Measurements from ENCODE around the gene OARD1. TPM values are rescaled to one million over a fixed set of nuclear protein-coding genes. Genes with fewer than 3 reads are reported as not detected.

OARD1 gene
- total RNA-seq, 4 donors from 2014 or later = 12.3 to 25.6 (median 17.3) TPM

GRCh38 chr6:41047745-41048732, 24.1 kb downstream of the OARD1 start:
- Histone ChIP-seq H3K9me3 (no peaks in the 10 kb centered on the region), H3K27me3 (no peaks in the 10 kb centered on the region), H3K36me3 (peaks cover 0 to 32% (median 0%) of the 10 kb centered on the region in 3 donors), H3K4me3 (no peak overlapping the region), H3K27ac (no peak overlapping the region), H3K4me1 (no peaks in the 10 kb centered on the region)
- TF ChIP-seq CTCF (IDR thresholded peaks at IDR 0.05) = no peak
- TF ChIP-seq EP300 (IDR thresholded peaks at IDR 0.05) = no peak
- no peak for TF ChIP-seq POLR2A (IDR thresholded peaks at IDR 0.05)
- WGBS, 2 donors = 79% methylated on average over 9 of the region's 9 CpGs
- DNase-seq (ENCODE audit: low spot score in 2 of 2) = no peak

GRCh38 chr6:41047306-41047705, 24.9 kb downstream of the OARD1 start:
- Histone ChIP-seq H3K4me1 (no peaks in the 10 kb centered on the region), H3K36me3 (peaks cover 0 to 37% (median 0%) of the 10 kb centered on the region in 3 donors), H3K4me3 (no peak overlapping the region), H3K27ac (no peak overlapping the region), H3K9me3 (no peaks in the 10 kb centered on the region), H3K27me3 (no peaks in the 10 kb centered on the region)
- TF ChIP-seq POLR2A (IDR thresholded peaks at IDR 0.05) (no peak), CTCF (IDR thresholded peaks at IDR 0.05) (no peak), EP300 (IDR thresholded peaks at IDR 0.05) (no peak)
- no peak for DNase-seq (ENCODE audit: low spot score in 2 of 2)
- 95 to 100% methylated on average over 2 of the region's 2 CpGs for WGBS, 2 donors

- Histone ChIP-seq H3K27ac (no peak overlapping the region), H3K9me3 (no peaks in the 10 kb centered on the region), H3K4me1 (no peaks in the 10 kb centered on the region), H3K27me3 (no peaks in the 10 kb centered on the region), H3K36me3 (peaks cover 0 to 35% (median 0%) of the 10 kb centered on the region in 3 donors), H3K4me3 (no peak overlapping the region)
- WGBS, 2 donors = 93 to 95% methylated on average over 1 of the region's 1 CpG
- TF ChIP-seq CTCF (IDR thresholded peaks at IDR 0.05) = no peak
- no peak for TF ChIP-seq EP300 (IDR thresholded peaks at IDR 0.05)
- no peak for TF ChIP-seq POLR2A (IDR thresholded peaks at IDR 0.05)
- DNase-seq (ENCODE audit: low spot score in 2 of 2) = no peak
These were observed 26.1 kb downstream of the OARD1 start for GRCh38 chr6:41046084-41046483.

GRCh38 chr6:41045664-41046063, 26.5 kb downstream of the OARD1 start:
- no peak for DNase-seq (ENCODE audit: low spot score in 2 of 2)
- TF ChIP-seq POLR2A (IDR thresholded peaks at IDR 0.05) = no peak
- TF ChIP-seq CTCF (IDR thresholded peaks at IDR 0.05) = no peak
- Histone ChIP-seq H3K4me1 (no peaks in the 10 kb centered on the region), H3K9me3 (no peaks in the 10 kb centered on the region), H3K27ac (no peak overlapping the region), H3K4me3 (no peak overlapping the region), H3K27me3 (no peaks in the 10 kb centered on the region), H3K36me3 (peaks cover 0 to 30% (median 0%) of the 10 kb centered on the region in 3 donors)
- WGBS, 2 donors = 66 to 72% methylated on average over 5 of the region's 5 CpGs

- no peak for DNase-seq (ENCODE audit: low spot score in 2 of 2)
- Histone ChIP-seq H3K27me3 (no peaks in the 10 kb centered on the region), H3K36me3 (peaks cover 0 to 13% (median 0%) of the 10 kb centered on the region in 3 donors), H3K9me3 (no peaks in the 10 kb centered on the region), H3K27ac (no peak overlapping the region), H3K4me3 (no peak overlapping the region), H3K4me1 (no peaks in the 10 kb centered on the region)
- 94 to 100% methylated on average over 3 of the region's 3 CpGs for WGBS, 2 donors
- TF ChIP-seq POLR2A (IDR thresholded peaks at IDR 0.05) (no peak), EP300 (IDR thresholded peaks at IDR 0.05) (no peak), CTCF (IDR thresholded peaks at IDR 0.05) (no peak)
These were observed 29.0 kb downstream of the OARD1 start for GRCh38 chr6:41043151-41043550.
